ENCODE data around the gene CLEC4E. TPM values are rescaled to one million over a fixed set of nuclear protein-coding genes. Genes with fewer than 3 reads are reported as not detected.

Gene CLEC4E
- polyA plus RNA-seq, 3 donors = 50.8 to 218 (median 126) TPM

DNA sequence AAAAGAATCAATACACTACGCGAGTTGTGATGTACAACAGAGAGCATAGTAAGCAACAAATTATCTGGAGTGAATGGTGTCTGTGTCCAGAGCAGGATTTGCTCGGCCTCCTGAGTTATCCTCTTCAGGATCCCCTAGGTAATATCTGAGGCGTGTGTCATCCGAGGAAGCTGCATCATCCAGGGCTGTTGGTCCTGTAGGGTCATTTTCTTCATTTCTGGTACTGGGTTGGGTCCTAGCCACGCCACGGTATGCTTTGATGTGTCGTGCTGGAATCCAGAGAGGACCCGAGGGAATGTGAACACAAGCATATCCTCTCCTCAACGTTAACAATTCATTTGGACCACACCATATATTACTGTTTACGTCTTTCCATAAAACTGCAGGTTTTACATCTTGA lies 19.0 kb upstream of the CLEC4E start:
- Mint-ChIP-seq H3K9me3 (peaks cover 4 to 10% (median 7%) of the 10 kb centered on the region in 7 donors), H3K4me3 (no peak overlapping the region), H3K27ac (peak overlapping the region in 1 of 7 donors; percentile 62), H3K4me1 (peaks cover 14% of the 10 kb centered on the region), H3K36me3 (no peaks in the 10 kb centered on the region), H3K27me3 (ENCODE audit: low read depth in 3 of 3) (peaks cover 0 to 1% (median 0%) of the 10 kb centered on the region in 3 donors)
- DNase-seq = no peak
- TF ChIP-seq, protein P1, sequence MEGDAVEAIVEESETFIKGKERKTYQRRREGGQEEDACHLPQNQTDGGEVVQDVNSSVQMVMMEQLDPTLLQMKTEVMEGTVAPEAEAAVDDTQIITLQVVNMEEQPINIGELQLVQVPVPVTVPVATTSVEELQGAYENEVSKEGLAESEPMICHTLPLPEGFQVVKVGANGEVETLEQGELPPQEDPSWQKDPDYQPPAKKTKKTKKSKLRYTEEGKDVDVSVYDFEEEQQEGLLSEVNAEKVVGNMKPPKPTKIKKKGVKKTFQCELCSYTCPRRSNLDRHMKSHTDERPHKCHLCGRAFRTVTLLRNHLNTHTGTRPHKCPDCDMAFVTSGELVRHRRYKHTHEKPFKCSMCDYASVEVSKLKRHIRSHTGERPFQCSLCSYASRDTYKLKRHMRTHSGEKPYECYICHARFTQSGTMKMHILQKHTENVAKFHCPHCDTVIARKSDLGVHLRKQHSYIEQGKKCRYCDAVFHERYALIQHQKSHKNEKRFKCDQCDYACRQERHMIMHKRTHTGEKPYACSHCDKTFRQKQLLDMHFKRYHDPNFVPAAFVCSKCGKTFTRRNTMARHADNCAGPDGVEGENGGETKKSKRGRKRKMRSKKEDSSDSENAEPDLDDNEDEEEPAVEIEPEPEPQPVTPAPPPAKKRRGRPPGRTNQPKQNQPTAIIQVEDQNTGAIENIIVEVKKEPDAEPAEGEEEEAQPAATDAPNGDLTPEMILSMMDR (IDR thresholded peaks at IDR 0.05) = no peak
- no peaks in the 10 kb centered on the region for H3K36me3 ChIP-seq (replicated peaks in 1 of 2; ENCODE audit: control insufficient read depth in 1 of 2, insufficient read depth in 2 of 2, low read length in 2 of 2)
- peaks cover 6 to 7% of the 10 kb centered on the region in 2 donors for H3K9me3 ChIP-seq (replicated peaks in 1 of 2; ENCODE audit: control insufficient read depth in 1 of 2, insufficient read depth in 1 of 2, low read length in 2 of 2)
- no peak overlapping the region for H2AFZ ChIP-seq (ENCODE audit: insufficient read depth, low read depth, low read length, poor library complexity, severe bottlenecking)
- no peak overlapping the region for H3K4me3 ChIP-seq (replicated peaks in 1 of 3; ENCODE audit: low read depth in 2 of 3, low read length in 3 of 3)
- no peak overlapping the region for H3K27ac ChIP-seq (ENCODE audit: low read depth in 1 of 2, low read length in 2 of 2)
- 96% methylated on average over 9 of the region's 11 CpGs for WGBS (ENCODE audit: insufficient coverage)
- H4K20me1 ChIP-seq (ENCODE audit: insufficient read depth, low read length) = no peaks in the 10 kb centered on the region
- peaks cover 6 to 16% of the 10 kb centered on the region in 2 donors for H3K4me1 ChIP-seq (ENCODE audit: control insufficient read depth in 1 of 2, insufficient read depth in 2 of 2, low read length in 2 of 2)
- H3K4me2 ChIP-seq (replicated peaks; ENCODE audit: extremely low read depth, low read length, poor library complexity, severe bottlenecking) = no peak overlapping the region
- no peaks in the 10 kb centered on the region for H3K79me2 ChIP-seq (ENCODE audit: insufficient read depth, low read length)
- no peaks in the 10 kb centered on the region for H3K27me3 ChIP-seq (ENCODE audit: control insufficient read depth in 2 of 2, insufficient read depth in 2 of 2, low read length in 2 of 2)
- intact Hi-C loops (cut with micrococcal nuclease) = no loop called here
- no peak overlapping the region for H3K9ac ChIP-seq (ENCODE audit: insufficient read depth, low read length, poor library complexity, severe bottlenecking)

DNA sequence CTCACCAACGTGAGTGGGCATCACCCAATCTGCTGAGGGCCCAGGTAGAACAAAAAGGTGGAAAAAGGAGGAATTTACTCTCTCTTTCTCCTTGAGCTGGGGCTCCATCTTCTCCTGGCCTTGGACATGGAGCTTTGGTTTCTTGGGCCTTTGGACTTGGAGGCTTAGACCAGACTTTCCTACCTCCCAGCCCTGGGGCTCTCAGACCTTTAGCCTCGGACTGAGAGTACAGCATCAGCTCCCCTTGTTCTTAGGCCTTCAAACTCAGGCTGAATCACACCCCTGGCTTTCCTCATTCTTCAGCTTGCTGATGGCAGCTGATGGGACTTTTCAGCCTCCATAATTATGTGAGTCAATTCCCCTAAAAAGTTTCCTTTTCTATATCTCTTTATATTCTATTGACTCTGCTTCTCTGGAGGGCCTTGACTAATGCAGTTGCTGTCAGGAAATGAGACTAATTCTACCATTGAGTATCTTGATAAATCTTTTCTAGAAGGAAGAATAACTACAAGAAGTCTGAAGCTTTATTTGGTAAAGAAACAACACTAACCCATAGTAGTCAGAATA lies 15.9 kb upstream of the CLEC4E start:
- Mint-ChIP-seq H3K27me3 (ENCODE audit: low read depth in 3 of 3) (peaks cover 0 to 2% (median 1%) of the 10 kb centered on the region in 3 donors), H3K27ac (peak overlapping the region in 1 of 7 donors; percentile 19), H3K4me3 (no peak overlapping the region), H3K9me3 (no peaks in the 10 kb centered on the region), H3K36me3 (no peaks in the 10 kb centered on the region), H3K4me1 (peaks cover 4% of the 10 kb centered on the region)
- H3K9ac ChIP-seq (ENCODE audit: insufficient read depth, low read length, poor library complexity, severe bottlenecking) = no peak overlapping the region
- no peak overlapping the region for H3K4me3 ChIP-seq (replicated peaks in 1 of 3; ENCODE audit: low read depth in 2 of 3, low read length in 3 of 3)
- no CpG with 5 or more reads among the region's 2 CpGs for WGBS (ENCODE audit: insufficient coverage)
- no peaks in the 10 kb centered on the region for H3K36me3 ChIP-seq (replicated peaks in 1 of 2; ENCODE audit: control insufficient read depth in 1 of 2, insufficient read depth in 2 of 2, low read length in 2 of 2)
- no peak overlapping the region for H3K27ac ChIP-seq (ENCODE audit: low read depth in 1 of 2, low read length in 2 of 2)
- H3K79me2 ChIP-seq (ENCODE audit: insufficient read depth, low read length) = no peaks in the 10 kb centered on the region
- H3K9me3 ChIP-seq (replicated peaks in 1 of 2; ENCODE audit: control insufficient read depth in 1 of 2, insufficient read depth in 1 of 2, low read length in 2 of 2) = no peaks in the 10 kb centered on the region
- H2AFZ ChIP-seq (ENCODE audit: insufficient read depth, low read depth, low read length, poor library complexity, severe bottlenecking) = no peak overlapping the region
- H4K20me1 ChIP-seq (ENCODE audit: insufficient read depth, low read length) = no peaks in the 10 kb centered on the region
- intact Hi-C loops (cut with micrococcal nuclease) = no loop called here
- TF ChIP-seq, protein P1 (IDR thresholded peaks at IDR 0.05) = no peak
- DNase-seq = peak in 1 of 3 donors; percentile 28
- no peaks in the 10 kb centered on the region for H3K27me3 ChIP-seq (ENCODE audit: control insufficient read depth in 2 of 2, insufficient read depth in 2 of 2, low read length in 2 of 2)
- H3K4me2 ChIP-seq (replicated peaks; ENCODE audit: extremely low read depth, low read length, poor library complexity, severe bottlenecking) = no peak overlapping the region
- H3K4me1 ChIP-seq (ENCODE audit: control insufficient read depth in 1 of 2, insufficient read depth in 2 of 2, low read length in 2 of 2) = peaks cover 0 to 6% of the 10 kb centered on the region in 2 donors

Data from CD14-positive monocyte (primary cell).